Neutrophil (primary cell): ENCODE results near the gene LONP2.

Source experiments
- H3K27ac ChIP-seq: fragments of 200-600 bp; sonication (generic); 2 replicates; pipeline ENCODE4 v1.5.1; 2016; ENCODE audit warnings: mild to moderate bottlenecking, moderate library complexity
- H3K27me3 ChIP-seq: fragments of 200-600 bp; sonication (generic); 2 replicates; pipeline ENCODE4 v1.6.0; 2016; ENCODE audit warnings: mild to moderate bottlenecking
- H3K36me3 ChIP-seq: fragments of 200-600 bp; sonication (generic); 2 replicates; pipeline ENCODE4 v1.5.1; 2017
- H3K4me1 ChIP-seq, 2 experiments: fragments of 200-600 bp in 1 of 2; sonication (generic) in 1 of 2; 1 replicate in 1 of 2; 2 replicates in 1 of 2; pipeline versions ENCODE4 v1.5.1 to v1.6.1; 2013 to 2016; ENCODE audit warnings: low read depth in 1 of 2, low read length in 1 of 2, mild to moderate bottlenecking in 1 of 2, moderate library complexity in 1 of 2; ENCODE audit not compliant: control insufficient read depth in 1 of 2, insufficient read depth in 1 of 2
- H3K4me3 ChIP-seq, 2 experiments: fragments of 200-600 bp in 1 of 2; sonication (generic) in 1 of 2; 1 replicate in 1 of 2; 2 replicates in 1 of 2; pipeline ENCODE4 v1.5.1; 2013 to 2016; ENCODE audit warnings: low read depth in 1 of 2, low read length in 1 of 2, mild to moderate bottlenecking in 1 of 2, moderate library complexity in 1 of 2
- H3K9me3 ChIP-seq: fragments of 200-600 bp; sonication (generic); 2 replicates; pipeline ENCODE4 v1.5.1; 2016
- TF ChIP-seq, protein P1 (sequence below): fragments of 200-600 bp; sonication (generic); IDR thresholded peaks from 2 replicates; pipeline ENCODE4 v1.5.1; 2016; ENCODE audit warnings: antibody characterized with exemption

Gene LONP2

DNA sequence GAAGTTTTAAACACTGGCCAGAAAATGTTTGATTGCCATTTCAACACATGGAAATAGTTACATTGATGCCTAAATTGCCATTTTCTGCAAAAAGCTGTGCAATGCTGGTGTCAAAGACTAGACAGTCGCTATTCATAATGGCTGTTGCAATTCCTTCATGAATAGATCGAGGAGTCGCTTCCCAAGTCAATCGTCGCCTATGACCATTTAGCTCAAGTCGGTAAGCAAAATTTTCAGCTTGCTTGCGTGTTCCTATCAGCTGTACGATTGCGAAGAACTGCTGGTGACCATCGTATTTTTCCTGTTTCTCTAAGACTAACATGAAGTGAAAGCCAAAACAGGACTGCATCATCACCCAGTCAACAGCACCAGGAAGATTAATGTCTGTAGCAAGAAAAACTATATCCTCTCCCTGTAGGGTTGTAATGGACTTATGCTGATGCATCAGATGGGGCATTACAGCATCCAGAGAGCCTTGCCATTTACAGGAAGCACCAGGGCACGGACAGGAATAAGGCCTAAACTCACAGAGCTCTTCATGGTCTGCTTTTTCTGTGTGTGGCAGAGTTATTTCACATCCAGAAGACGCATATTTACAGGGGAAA lies 117.5 kb downstream of the LONP2 start:
- no peak overlapping the region for H3K27ac ChIP-seq
- TF ChIP-seq, protein P1, sequence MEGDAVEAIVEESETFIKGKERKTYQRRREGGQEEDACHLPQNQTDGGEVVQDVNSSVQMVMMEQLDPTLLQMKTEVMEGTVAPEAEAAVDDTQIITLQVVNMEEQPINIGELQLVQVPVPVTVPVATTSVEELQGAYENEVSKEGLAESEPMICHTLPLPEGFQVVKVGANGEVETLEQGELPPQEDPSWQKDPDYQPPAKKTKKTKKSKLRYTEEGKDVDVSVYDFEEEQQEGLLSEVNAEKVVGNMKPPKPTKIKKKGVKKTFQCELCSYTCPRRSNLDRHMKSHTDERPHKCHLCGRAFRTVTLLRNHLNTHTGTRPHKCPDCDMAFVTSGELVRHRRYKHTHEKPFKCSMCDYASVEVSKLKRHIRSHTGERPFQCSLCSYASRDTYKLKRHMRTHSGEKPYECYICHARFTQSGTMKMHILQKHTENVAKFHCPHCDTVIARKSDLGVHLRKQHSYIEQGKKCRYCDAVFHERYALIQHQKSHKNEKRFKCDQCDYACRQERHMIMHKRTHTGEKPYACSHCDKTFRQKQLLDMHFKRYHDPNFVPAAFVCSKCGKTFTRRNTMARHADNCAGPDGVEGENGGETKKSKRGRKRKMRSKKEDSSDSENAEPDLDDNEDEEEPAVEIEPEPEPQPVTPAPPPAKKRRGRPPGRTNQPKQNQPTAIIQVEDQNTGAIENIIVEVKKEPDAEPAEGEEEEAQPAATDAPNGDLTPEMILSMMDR, result no peak
- peaks cover 17% of the 10 kb centered on the region for H3K36me3 ChIP-seq

DNA sequence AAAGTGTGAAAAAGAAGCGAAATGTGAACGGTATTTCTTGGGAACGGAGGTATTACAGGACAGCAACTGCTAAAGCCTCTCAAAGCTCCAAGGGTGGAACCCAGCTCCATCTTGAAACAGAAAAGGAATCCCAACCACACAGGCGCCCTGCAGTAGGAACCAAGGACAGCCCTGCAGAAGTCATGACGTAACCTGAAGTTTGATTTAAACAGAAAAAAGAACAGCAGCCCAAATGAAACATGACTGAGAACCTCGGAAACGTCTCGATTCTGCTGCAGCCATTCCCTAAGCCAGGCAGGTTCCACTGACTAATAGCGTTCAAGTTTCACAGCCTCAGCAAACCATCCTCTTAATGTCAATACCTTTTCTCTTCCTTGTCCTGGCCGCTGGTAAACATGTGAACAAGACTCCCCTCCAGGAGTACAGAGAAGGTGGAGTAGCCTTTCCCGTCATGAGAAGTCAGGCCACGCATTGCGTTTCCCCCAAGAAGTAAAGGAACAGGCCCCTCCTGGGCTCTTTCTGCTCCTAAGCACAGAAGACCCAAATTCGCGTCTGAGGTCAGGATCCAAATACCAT lies 121.0 kb downstream of the LONP2 start:
- H3K4me1 ChIP-seq, result peaks cover 27 to 29% of the 10 kb centered on the region in 2 experiments
- no peaks in the 10 kb centered on the region for H3K27me3 ChIP-seq
- peaks cover 13% of the 10 kb centered on the region for H3K36me3 ChIP-seq
- peak overlapping the region; percentile 73 to 75 for H3K4me3 ChIP-seq
- TF ChIP-seq, protein P1, result no peak
- H3K9me3 ChIP-seq, result no peaks in the 10 kb centered on the region
- peak overlapping the region; percentile 86 for H3K27ac ChIP-seq

More for the DNA sequence above, 117.5 kb downstream of the LONP2 start:
- no peaks in the 10 kb centered on the region for H3K27me3 ChIP-seq
- H3K4me3 ChIP-seq, result no peak overlapping the region
- H3K9me3 ChIP-seq, result no peaks in the 10 kb centered on the region
- peaks cover 16 to 18% of the 10 kb centered on the region in 2 experiments for H3K4me1 ChIP-seq

DNA sequence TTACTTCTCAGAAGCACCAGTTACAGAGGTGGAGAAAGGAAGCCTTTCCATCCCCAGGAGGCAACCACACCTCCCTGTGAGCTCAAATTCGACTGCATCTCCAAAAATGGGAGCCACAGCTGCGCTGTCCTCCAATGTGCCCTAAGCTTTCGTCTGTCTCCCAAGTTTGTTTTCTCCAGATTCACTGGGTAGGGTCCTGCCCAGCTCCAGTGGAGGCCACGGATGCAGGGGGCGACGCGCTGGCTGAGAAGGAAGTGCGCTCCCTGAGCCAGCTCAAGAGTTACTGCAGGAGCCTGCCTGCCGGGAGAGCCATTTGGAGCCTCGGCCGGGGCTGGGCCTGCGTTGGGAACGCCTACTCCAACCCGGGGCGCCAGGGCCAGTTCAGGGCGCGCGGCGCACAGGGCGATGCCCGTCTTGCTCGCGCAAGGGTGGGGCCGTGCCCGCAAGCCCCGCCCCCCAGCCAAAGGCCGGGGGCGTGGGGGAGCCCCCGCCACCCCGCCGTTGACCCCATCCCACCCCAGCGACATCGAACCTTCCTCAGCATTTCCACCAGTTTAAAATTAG lies 121.6 kb downstream of the LONP2 start:
- Histone ChIP-seq H3K27ac (peak overlapping the region; percentile 86), H3K4me3 (peak overlapping the region; percentile 73 to 75), H3K27me3 (no peaks in the 10 kb centered on the region), H3K9me3 (no peaks in the 10 kb centered on the region), H3K36me3 (peaks cover 13% of the 10 kb centered on the region), H3K4me1 (peaks cover 27 to 29% of the 10 kb centered on the region in 2 experiments)
- TF ChIP-seq, protein P1, result no peak

DNA sequence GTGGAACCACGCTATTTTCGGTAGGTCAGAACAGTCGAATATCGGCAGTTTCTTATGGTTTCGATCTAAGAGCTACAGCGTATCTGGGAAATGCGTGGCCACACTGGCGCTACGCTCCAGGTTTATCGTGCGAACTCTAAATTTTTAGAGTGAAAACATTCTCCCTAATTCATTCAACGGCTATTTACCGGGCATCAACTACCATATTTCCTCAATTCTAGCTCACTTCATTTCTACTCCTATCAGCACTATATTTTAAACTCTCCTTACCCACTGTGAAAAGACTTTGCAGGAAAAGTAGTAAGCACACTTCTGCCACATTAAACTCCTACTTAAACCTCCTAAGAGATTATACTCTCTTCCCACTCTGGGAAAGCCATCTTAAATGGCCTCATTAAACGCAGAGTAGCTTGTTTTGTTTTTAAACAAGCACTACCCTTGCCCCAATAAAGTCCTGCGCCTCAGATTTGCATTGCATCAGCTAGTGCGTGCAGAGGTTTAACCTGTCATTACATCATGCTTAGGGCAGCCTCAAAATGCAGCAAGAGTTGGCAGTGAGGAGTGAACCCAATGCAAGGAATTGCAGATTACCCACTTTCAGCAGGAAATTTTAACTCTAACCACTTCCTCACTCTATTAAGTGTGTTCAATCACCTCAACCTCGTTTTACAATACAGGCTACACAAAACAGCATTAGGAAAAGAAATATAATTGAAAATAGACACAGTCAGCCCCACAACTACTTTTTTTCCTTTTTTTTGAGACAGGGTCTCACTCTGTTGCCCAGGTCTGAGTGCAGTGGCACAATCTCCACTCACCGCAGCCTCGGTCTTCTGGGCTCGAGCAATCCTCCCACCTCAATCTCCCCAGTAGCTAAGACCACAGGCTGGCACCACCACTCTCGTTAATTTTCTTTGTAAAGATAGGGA lies 122.3 kb downstream of the LONP2 start:
- Histone ChIP-seq H3K4me1 (peaks cover 27 to 29% of the 10 kb centered on the region in 2 experiments), H3K4me3 (peak overlapping the region; percentile 73 to 75), H3K36me3 (peaks cover 8% of the 10 kb centered on the region), H3K27ac (peak overlapping the region; percentile 86), H3K27me3 (no peaks in the 10 kb centered on the region), H3K9me3 (no peaks in the 10 kb centered on the region)
- TF ChIP-seq, protein P1, result no peak

DNA sequence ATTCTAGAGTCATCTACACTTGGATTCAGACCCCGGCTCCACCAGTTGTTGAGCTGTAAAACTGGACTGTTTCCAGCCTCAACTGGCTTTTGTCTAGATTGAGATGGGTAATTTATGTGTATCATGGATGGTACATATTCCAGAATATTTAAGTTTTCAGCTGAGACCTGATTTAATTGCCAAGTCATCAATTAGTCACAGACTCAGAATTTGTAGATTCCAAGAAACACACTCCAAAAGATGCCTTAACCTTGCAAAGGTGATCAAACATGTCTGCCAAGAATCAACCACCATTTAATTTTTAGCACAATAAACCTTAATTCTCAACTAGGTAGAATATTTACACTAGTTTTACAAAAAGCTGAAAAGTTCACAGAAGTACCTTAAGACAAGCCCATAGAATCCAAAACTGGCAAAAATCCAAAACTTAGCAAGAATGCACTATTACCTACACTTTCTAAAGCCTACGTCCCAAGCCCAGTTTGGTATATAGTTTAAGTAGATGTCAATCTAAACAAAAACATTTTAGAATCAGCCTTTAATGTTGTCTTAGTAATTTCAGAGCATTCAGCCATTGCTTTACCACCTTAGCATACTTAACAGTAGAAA lies 123.4 kb downstream of the LONP2 start:
- H3K4me3 ChIP-seq, result no peak overlapping the region
- peaks cover 27 to 29% of the 10 kb centered on the region in 2 experiments for H3K4me1 ChIP-seq
- peak overlapping the region; percentile 86 for H3K27ac ChIP-seq
- TF ChIP-seq, protein P1, result no peak
- H3K27me3 ChIP-seq, result no peaks in the 10 kb centered on the region
- H3K36me3 ChIP-seq, result no peaks in the 10 kb centered on the region
- H3K9me3 ChIP-seq, result no peaks in the 10 kb centered on the region
